ENCODE results near the gene EMC1. TPM values are rescaled to one million over a fixed set of nuclear protein-coding genes. Genes with fewer than 3 reads are reported as not detected.

The EMC1 gene
- total RNA-seq (2021): 58.3 and 60.0 TPM in 2 replicates
- long read RNA-seq, full-length matches to known transcripts: 341 of 440 reads
- long read RNA-seq, partial matches to known transcripts: 17 of 440 reads
- long read RNA-seq, other reads (novel, unspliced or antisense): 82 of 440 reads

- Histone ChIP-seq H3K4me2 (ENCODE audit: insufficient read depth, insufficient read length, low read length) (peak within 1 kb of the TSS; percentile 97), H2BK5ac (ENCODE audit: insufficient read length, low read length) (no peak within 1 kb of the TSS), H3K14ac (ENCODE audit: insufficient read depth, low read length) (peak within 1 kb of the TSS; percentile 90), H2BK12ac (ENCODE audit: insufficient read length, low read depth, low read length) (no peak within 1 kb of the TSS), H3K27me3 (ENCODE audit: insufficient read depth, low read length) (no peaks in the 10 kb centered on the region), H3K23me2 (ENCODE audit: insufficient read length, low read depth, low read length, poor library complexity, severe bottlenecking) (peaks cover 7% of the 10 kb centered on the region), H2BK20ac (ENCODE audit: low read depth, low read length, poor library complexity, severe bottlenecking) (no peak within 1 kb of the TSS), H3K9me3 (ENCODE audit: control insufficient read depth, low read depth, low read length) (no peaks in the 10 kb centered on the region), H3K27ac (ENCODE audit: insufficient read length, low read depth, low read length) (no peak within 1 kb of the TSS), H3K4ac (ENCODE audit: low read depth, low read length) (peak within 1 kb of the TSS; percentile 21; the same call in 1 of the 2 replicates), H3K4me1 (ENCODE audit: insufficient read depth, low read length) (peaks cover 4% of the 10 kb centered on the region; the same call in 1 of the 2 replicates), H2AK5ac (ENCODE audit: insufficient read length, low read length) (no peak within 1 kb of the TSS), H3K9ac (ENCODE audit: extremely low read depth, insufficient read length, low read length) (peak within 1 kb of the TSS; percentile 88), H2AFZ (ENCODE audit: low read length) (no peak within 1 kb of the TSS), H2BK15ac (ENCODE audit: low read depth, low read length) (no peak within 1 kb of the TSS), H3K79me1 (ENCODE audit: insufficient read depth, low read depth, low read length, poor library complexity, severe bottlenecking) (peaks cover 8% of the 10 kb centered on the region), H4K5ac (ENCODE audit: insufficient read length, low read depth, low read length) (peak within 1 kb of the TSS; percentile 33), H3K79me2 (ENCODE audit: insufficient read depth, low read length) (peaks cover 53% of the 10 kb centered on the region), H3K18ac (ENCODE audit: insufficient read length, low read depth, low read length) (peak within 1 kb of the TSS; percentile 92), H3K56ac (ENCODE audit: insufficient read length, low read depth, low read length) (no peak within 1 kb of the TSS), H2BK120ac (ENCODE audit: low read depth, low read length, poor library complexity, severe bottlenecking) (no peak within 1 kb of the TSS), H4K91ac (ENCODE audit: insufficient read length, low read depth, low read length) (no peak within 1 kb of the TSS), H3T11ph (ENCODE audit: low read length) (no peak within 1 kb of the TSS), H4K20me1 (ENCODE audit: control insufficient read depth, insufficient read depth, insufficient read length) (no peaks in the 10 kb centered on the region), H4K8ac (replicated peaks; ENCODE audit: insufficient read length, low read depth, low read length) (no peak within 1 kb of the TSS), H3K23ac (ENCODE audit: insufficient read length, low read depth, low read length) (no peak within 1 kb of the TSS)
- Mint-ChIP-seq H3K27me3 (ENCODE audit: low read depth) (no peaks in the 10 kb centered on the region), H3K27ac (peak within 1 kb of the TSS; percentile 96 to 99 (median 97)), H3K4me1 (peaks cover 20 to 22% of the 10 kb centered on the region in 2 experiments), H3K9me3 (no peaks in the 10 kb centered on the region), H3K36me3 (ENCODE audit: insufficient read depth in 1 of 3, low read depth in 3 of 3) (peaks cover 13 to 31% (median 17%) of the 10 kb centered on the region in 3 experiments; a peak in 6 of 7 replicates), H3K4me3 (peak within 1 kb of the TSS; percentile 97 to 99)
- TF ChIP-seq CTCF (conservative IDR thresholded peaks at IDR 0.05): no peak
- DNase-seq: peak; percentile 87
- no CpG with 5 or more reads among the region's 81 CpGs for WGBS (ENCODE audit: extremely low coverage, insufficient read length, low lambda C conversion rate)
Observed at GRCh38 chr1:19251305-19252196, at the start of gene EMC1, which contains the start of gene MRTO4. TSS of gene EMC1 (minus strand) at chr1:19251524. CDS start at chr1:19251509, 15 bp downstream. TSS of gene MRTO4 (plus strand) at chr1:19251805. CDS start at chr1:19251836, 31 bp downstream.

All from H9 (cell line).